NCI-H2081 treated with DMSO at 0.1 percent for 48 hours (cell line): ENCODE results near the gene EFNA2.
A peak's percentile ranks its signal among the peaks of the same experiment; 100 is the strongest.
"Not testable (repeated sequence)": the region's sequence is repeated elsewhere in the genome, so short reads cannot be mapped to it uniquely, and the experiment has no call there.

Source experiments
- DNase-seq: peaks from one replicate; lab custom pipeline; 2025; lab: John Stamatoyannopoulos, UW

Gene EFNA2

GRCh38 chr19:1285737-1286360 is at the start of gene EFNA2:
TSS of gene EFNA2 (plus strand) at chr19:1285873. CDS start at chr19:1286169, 296 bp downstream.
- DNase-seq: no peak

GRCh38 chr19:1236576-1236975 is 49.1 kb upstream of the EFNA2 start:
- no peak for DNase-seq

- no peak for DNase-seq
These were observed 48.5 kb upstream of the EFNA2 start for GRCh38 chr19:1237027-1237659.

GRCh38 chr19:1237754-1238368 is 47.8 kb upstream of the EFNA2 start, which contains the start of gene CBARP:
TSS of gene CBARP (minus strand) at chr19:1238005. CDS start at chr19:1236100, 1,905 bp downstream.
- no peak for DNase-seq

GRCh38 chr19:1238369-1239303 is 47.0 kb upstream of the EFNA2 start:
- DNase-seq: no peak

- no peak for DNase-seq
These were observed 46.3 kb upstream of the EFNA2 start for GRCh38 chr19:1239420-1239795.

GRCh38 chr19:1239796-1240737 is 45.6 kb upstream of the EFNA2 start:
- peak; percentile 48 for DNase-seq

- DNase-seq: no peak
These were observed 44.7 kb upstream of the EFNA2 start for GRCh38 chr19:1240925-1241324.

GRCh38 chr19:1241417-1242095 is 44.1 kb upstream of the EFNA2 start, which contains the start of gene ATP5F1D:
TSS of gene ATP5F1D (plus strand) at chr19:1241751. CDS start at chr19:1241851, 100 bp downstream.
- DNase-seq: peak; percentile 71

GRCh38 chr19:1243768-1244692 is 41.6 kb upstream of the EFNA2 start:
- no peak for DNase-seq

GRCh38 chr19:1244693-1245451 is 40.8 kb upstream of the EFNA2 start:
- DNase-seq: no peak

- DNase-seq: no peak
These were observed 40.0 kb upstream of the EFNA2 start for GRCh38 chr19:1245494-1246264.

- not testable (repeated sequence) for DNase-seq
These were observed 39.2 kb upstream of the EFNA2 start for GRCh38 chr19:1246265-1247087.

- DNase-seq: no peak
These were observed 37.9 kb upstream of the EFNA2 start for GRCh38 chr19:1247748-1248138.

- DNase-seq: no peak
These were observed 37.4 kb upstream of the EFNA2 start, which contains the start of gene MIDN for GRCh38 chr19:1248139-1248785. TSS of gene MIDN (plus strand) at chr19:1248583. CDS start at chr19:1250297, 1,714 bp downstream.

GRCh38 chr19:1248786-1249297 is 36.8 kb upstream of the EFNA2 start:
- no peak for DNase-seq
